Lung (tissue), 12 donors: Measurements from ENCODE around the gene ADRA2B. TPM values are rescaled to one million over a fixed set of nuclear protein-coding genes. Genes with fewer than 3 reads are reported as not detected.
A peak's percentile ranks its signal among the peaks of the same experiment; 100 is the strongest.

Source experiments
- ATAC-seq: fragments of 200-7000 bp; cut with Tn5 transposase; one replicate; pipeline ENCODE4 v1.9.1; 2020; ENCODE audit warnings: moderate number of reproducible peaks; ENCODE audit not compliant: insufficient read depth, low FRiP score
- DNase-seq, 3 donors: peaks; one replicate each; pipeline ENCODE4 v3.0.0-alpha.2; 2013 to 2017
- H3K27ac ChIP-seq, 2 donors: one replicate each; pipeline ENCODE4 v1.5.1; 2013; ENCODE audit warnings: mild to moderate bottlenecking in 2 of 2, moderate library complexity in 2 of 2, control low read depth in 1 of 2, inconsistent platforms in 1 of 2, low read depth in 1 of 2, low read length in 1 of 2
- H3K27me3 ChIP-seq, 3 donors: one replicate each; pipeline ENCODE4 v1.5.1; 2013; ENCODE audit warnings: low read length in 2 of 3; ENCODE audit not compliant: control insufficient read depth in 3 of 3, insufficient read depth in 3 of 3
- H3K36me3 ChIP-seq, 4 donors: one replicate each; pipeline ENCODE4 v1.5.1; 2013; ENCODE audit warnings: low read length in 4 of 4, mild to moderate bottlenecking in 1 of 4, moderate library complexity in 1 of 4; ENCODE audit not compliant: control insufficient read depth in 4 of 4, insufficient read depth in 4 of 4
- H3K4me1 ChIP-seq, 5 donors: one replicate each; pipeline ENCODE4 v1.5.1; 2013; ENCODE audit warnings: low read length in 5 of 5, mild to moderate bottlenecking in 2 of 5, moderate library complexity in 1 of 5; ENCODE audit not compliant: control insufficient read depth in 5 of 5, insufficient read depth in 5 of 5
- H3K4me3 ChIP-seq: one replicate; pipeline ENCODE4 v1.5.1; 2013; ENCODE audit warnings: mild to moderate bottlenecking, control low read depth, moderate library complexity
- H3K9ac ChIP-seq, 2 donors: one replicate each; pipeline ENCODE4 v1.5.1; 2013; ENCODE audit warnings: low read length in 2 of 2, control low read depth in 1 of 2; ENCODE audit not compliant: insufficient read depth in 1 of 2
- H3K9me3 ChIP-seq, 4 donors: one replicate each; pipeline ENCODE4 v1.5.1; 2013; ENCODE audit warnings: low read length in 3 of 4, mild to moderate bottlenecking in 1 of 4, moderate library complexity in 1 of 4; ENCODE audit not compliant: control insufficient read depth in 4 of 4, insufficient read depth in 3 of 4
- whole genome bisulfite sequencing, 2 donors: extraction: QIAGEN DNeasy Blood & Tissue Kit; methylation state at CpG; one replicate each; pipeline ENCODE4 v1.1.7; 2013; 5-methylcytosine and 5-hydroxymethylcytosine counted together
- polyA plus RNA-seq, 2 donors: library from polyadenylated mRNA; stranded (reverse); fragments of 200-250 nt; gene quantifications; one replicate each; pipeline ENCODE4 v1.2.1, GENCODE V29; 2013
- total RNA-seq, 2 donors: library from RNA; depleted of rRNA in 1 of 2; stranded (reverse); fragments of >200 nt in 1 of 2; gene quantifications; one replicate each; pipeline ENCODE4 v1.2.1, GENCODE V29; 2014 to 2021
- TF ChIP-seq, protein P1 (sequence below): IDR thresholded peaks from 2 replicates; pipeline ENCODE4 v1.5.1; 2012; ENCODE audit warnings: mild to moderate bottlenecking; ENCODE audit errors: control extremely low read depth, extremely low read depth
- donor health status: control.
- donor health status: control.
- donor health status: Bipolar disorder and iron deficiency.
- donor health status: healthy.
- donor health status: DM: yes; HTN: yes; CAD: no.

ADRA2B gene
- total and polyA plus RNA-seq, 4 donors = 0.21 to 0.88 (median 0.28) TPM

DNA sequence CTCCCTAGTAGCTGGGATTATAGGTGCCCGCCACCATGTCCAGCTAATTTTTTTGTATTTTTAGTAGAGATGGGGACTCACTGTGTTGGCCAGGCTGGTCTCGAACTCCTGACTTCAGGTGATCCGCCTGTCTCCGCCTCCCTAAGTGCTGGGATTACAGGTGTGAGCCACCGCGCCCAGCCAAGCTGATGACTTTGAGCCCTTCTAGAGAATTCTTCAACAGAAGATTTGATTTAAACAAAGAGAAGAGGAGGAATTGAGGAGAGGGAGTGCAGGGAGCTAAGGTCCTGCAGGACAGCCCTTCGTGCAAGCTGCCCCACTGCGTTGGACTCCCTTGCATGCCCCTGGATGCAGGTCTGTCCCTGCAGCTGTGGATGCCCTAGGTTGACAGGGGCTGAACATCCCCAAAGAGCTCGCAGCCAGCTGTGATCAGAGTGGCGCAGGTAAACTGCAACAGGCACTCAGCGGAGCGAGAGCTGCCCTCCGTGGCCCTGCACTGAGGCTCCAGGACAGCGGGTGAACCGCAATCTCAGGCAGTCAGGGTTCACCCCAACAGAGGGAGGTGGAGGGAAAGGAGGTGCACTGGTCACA is 13.7 kb downstream of the ADRA2B start:
- Histone ChIP-seq H3K9ac (no peak overlapping the region), H3K36me3 (no peaks in the 10 kb centered on the region), H3K4me3 (no peak overlapping the region), H3K4me1 (peaks cover 0 to 2% (median 0%) of the 10 kb centered on the region in 5 donors), H3K27me3 (no peaks in the 10 kb centered on the region), H3K27ac (no peak overlapping the region), H3K9me3 (peaks cover 0 to 11% (median 3%) of the 10 kb centered on the region in 4 donors)
- TF ChIP-seq, protein P1, sequence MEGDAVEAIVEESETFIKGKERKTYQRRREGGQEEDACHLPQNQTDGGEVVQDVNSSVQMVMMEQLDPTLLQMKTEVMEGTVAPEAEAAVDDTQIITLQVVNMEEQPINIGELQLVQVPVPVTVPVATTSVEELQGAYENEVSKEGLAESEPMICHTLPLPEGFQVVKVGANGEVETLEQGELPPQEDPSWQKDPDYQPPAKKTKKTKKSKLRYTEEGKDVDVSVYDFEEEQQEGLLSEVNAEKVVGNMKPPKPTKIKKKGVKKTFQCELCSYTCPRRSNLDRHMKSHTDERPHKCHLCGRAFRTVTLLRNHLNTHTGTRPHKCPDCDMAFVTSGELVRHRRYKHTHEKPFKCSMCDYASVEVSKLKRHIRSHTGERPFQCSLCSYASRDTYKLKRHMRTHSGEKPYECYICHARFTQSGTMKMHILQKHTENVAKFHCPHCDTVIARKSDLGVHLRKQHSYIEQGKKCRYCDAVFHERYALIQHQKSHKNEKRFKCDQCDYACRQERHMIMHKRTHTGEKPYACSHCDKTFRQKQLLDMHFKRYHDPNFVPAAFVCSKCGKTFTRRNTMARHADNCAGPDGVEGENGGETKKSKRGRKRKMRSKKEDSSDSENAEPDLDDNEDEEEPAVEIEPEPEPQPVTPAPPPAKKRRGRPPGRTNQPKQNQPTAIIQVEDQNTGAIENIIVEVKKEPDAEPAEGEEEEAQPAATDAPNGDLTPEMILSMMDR = no peak
- no peak for ATAC-seq
- WGBS, 2 donors = 96 to 97% methylated on average over 15 of the region's 15 CpGs
- peak in 1 of 3 donors; percentile 9 for DNase-seq

DNA sequence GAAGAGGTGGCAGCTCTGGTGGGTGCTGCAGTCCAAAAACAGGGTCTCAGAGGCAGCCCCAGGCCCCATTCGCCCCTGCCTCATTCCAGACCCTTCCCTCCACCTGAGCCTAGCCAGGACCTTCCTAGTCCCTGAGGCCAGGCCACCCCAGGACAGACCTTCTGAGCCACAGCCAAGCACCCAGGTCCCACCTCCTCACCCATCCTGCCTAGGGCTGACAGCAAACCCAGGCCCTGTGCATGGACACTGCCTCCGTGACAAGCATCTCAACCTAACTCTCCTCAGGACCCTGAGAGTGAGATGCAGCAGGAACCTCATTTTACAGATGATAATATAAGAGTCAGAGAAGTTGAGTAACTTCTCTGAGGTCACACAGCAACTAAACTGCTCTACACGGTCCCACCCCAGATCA is 15.5 kb downstream of the ADRA2B start:
- Histone ChIP-seq H3K36me3 (no peaks in the 10 kb centered on the region), H3K9me3 (peaks cover 0 to 10% (median 3%) of the 10 kb centered on the region in 4 donors), H3K4me1 (peaks cover 0 to 2% (median 0%) of the 10 kb centered on the region in 5 donors), H3K27me3 (no peaks in the 10 kb centered on the region), H3K4me3 (no peak overlapping the region), H3K9ac (no peak overlapping the region), H3K27ac (no peak overlapping the region)
- WGBS, 2 donors = 84 to 96% methylated on average over 3 of the region's 3 CpGs
- DNase-seq (peak in 1 of 3 donors; percentile 2), ATAC-seq (no peak)
- TF ChIP-seq, protein P1 = no peak

DNA sequence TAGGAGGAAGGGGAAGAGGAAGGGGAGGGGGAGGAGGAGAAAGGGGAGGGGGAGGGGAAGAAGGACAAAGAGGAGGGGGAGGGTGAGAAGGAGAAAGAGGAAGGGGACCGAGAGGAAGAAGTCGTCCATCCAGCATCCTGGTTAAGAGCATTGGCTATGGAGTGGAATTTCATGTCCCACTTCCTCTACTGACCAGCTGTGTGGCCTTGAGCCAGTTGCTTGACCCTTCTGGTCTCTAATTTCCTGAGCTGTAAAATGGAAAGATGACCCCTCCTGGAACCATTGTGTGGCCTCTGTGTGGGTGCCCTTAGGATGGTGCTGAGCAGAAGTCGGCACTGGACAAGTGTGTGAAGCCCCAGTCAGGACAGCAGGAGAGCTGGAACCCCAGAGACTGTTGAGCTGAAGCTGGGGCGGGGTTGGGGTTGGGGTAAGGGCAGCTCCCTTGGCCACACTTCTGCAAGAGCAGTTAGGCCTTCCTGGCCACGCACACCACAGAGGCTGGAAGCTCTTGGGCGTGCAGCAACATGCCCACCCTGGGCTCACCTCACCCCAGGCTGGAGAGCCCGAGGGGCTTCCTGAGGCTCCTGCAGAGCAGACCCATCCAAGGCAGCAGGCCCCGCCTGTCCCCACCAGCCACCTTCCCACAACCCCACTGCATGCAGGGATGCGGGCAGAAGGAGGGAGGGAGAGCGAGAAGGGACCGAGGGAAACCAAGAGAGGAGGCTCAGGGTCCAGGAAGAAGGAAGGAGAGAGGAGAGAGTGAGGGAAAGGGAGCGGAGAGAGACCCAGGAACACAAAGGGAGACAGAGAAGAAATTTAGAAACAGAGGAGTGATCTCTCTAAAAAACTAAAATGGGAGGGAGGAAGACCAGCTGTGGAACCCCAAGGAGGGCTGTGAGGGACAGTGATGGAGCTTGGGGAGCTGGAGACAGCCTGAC is 16.2 kb downstream of the ADRA2B start:
- H3K36me3 ChIP-seq = no peaks in the 10 kb centered on the region
- no peak overlapping the region for H3K4me3 ChIP-seq
- no peaks in the 10 kb centered on the region for H3K27me3 ChIP-seq
- peaks cover 0 to 2% (median 0%) of the 10 kb centered on the region in 5 donors for H3K4me1 ChIP-seq
- H3K9me3 ChIP-seq = peaks cover 0 to 2% (median 1%) of the 10 kb centered on the region in 4 donors
- no peak overlapping the region for H3K27ac ChIP-seq
- TF ChIP-seq, protein P1 = no peak
- DNase-seq (peak in 1 of 3 donors; percentile 9), ATAC-seq (no peak)
- 65 to 68% methylated on average over 12 of the region's 12 CpGs for WGBS, 2 donors
- H3K9ac ChIP-seq = no peak overlapping the region
